Left ventricle myocardium superior (tissue), 1 donor: ENCODE measurements around the gene TOMT. TPM values are rescaled to one million over a fixed set of nuclear protein-coding genes. Genes with fewer than 3 reads are reported as not detected.
"Not testable (repeated sequence)": the region's sequence is repeated elsewhere in the genome, so short reads cannot be mapped to it uniquely, and the experiment has no call there.

Experiments
- ATAC-seq: fragments of 200-7000 bp; cut with Tn5 transposase; one replicate; pipeline ENCODE4 v1.9.1; 2020; ENCODE audit warnings: mild to moderate bottlenecking, moderate library complexity
- DNase-seq: peaks from one replicate; pipeline ENCODE4 v3.0.0-alpha.2; 2020
- intact Hi-C: fragments of 100-400 bp; cut with micrococcal nuclease; formaldehyde crosslinking; loops from one replicate; pipeline ENCODE4 v1.11.0; 2022
- total RNA-seq: library from RNA; stranded (reverse); fragmentation: NEBNext Ultra II Directional; extraction: Animal tissue kit (Norgen Biotek cat#: 25700); gene quantifications from one replicate; pipeline ENCODE4 v1.2.1, GENCODE V29; 2021
- donor health status: DM: no; HTN: yes; CAD: no; lungs with severe emphysema.

TOMT gene
- total RNA-seq, 1 donor from 2014 or later, result not detected

DNA sequence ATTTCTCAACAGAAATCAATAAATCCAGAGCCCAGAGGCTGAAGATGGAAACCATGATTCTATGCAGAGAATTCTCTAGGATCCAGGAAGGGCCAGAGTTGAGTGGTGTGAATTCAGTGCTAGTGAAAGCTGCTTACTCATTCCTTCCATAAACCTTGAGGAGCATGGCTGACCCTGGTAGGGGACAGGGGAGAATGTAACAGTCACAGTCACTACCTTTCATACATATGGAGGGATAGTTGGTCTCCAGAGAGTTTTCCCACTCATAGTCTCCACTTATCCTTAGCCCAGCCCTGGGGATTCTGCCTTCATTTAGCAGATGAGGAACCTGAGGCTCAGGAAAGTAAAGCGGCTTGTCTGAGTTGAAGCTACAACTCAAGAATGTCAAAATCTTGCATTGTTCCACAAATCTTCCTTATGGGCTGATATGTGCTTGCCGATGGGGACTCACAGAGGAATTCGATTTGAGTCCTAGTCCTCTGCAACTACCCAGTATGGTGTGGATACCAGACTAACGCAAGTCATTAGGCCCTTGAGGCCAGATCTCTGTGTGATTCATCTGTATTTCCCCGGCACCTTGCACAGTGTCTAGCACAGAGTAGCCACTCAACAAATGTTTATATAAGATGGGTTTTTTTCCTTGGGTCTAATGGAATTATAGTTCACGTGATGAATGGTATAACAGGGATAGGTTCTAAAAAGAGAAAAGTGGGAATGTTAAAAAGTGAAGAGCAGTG, 10.5 kb downstream of the TOMT start:
- intact Hi-C loops, result no loop called here
- DNase-seq (no peak), ATAC-seq (no peak)

GRCh38 chr11:72119198-72119597, 13.5 kb downstream of the TOMT start:
- DNase-seq (no peak), ATAC-seq (no peak)
- intact Hi-C loops, result no loop called here

- intact Hi-C loops, result no loop called here
- ATAC-seq, result no peak
- no peak for DNase-seq
These were observed 15.2 kb downstream of the TOMT start for GRCh38 chr11:72120930-72121329.

DNA sequence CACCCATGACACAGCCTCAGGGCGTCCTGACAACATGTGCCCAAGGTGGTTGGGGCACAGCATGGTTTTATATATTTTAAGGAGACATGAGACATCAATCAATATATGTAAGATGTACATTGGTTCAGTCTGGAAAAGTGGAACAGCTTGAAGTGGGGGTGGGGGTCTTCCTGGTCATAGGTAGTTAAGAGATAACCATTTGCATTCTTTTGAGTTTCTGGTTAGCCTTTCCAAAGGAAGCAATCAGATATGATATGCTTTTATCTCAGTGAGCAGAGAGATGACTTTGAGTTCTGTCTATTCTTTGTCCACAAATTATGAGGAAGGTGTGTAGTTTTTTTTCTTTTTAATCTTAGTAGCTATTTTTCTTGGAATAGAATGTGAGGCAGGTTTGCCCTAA, 16.9 kb downstream of the TOMT start:
- intact Hi-C loops, result no loop called here
- ATAC-seq (no peak), DNase-seq (no peak)

- ATAC-seq (no peak), DNase-seq (no peak)
- intact Hi-C loops, result no loop called here
These were observed 17.5 kb downstream of the TOMT start for GRCh38 chr11:72123117-72123653.

- intact Hi-C loops, result no loop called here
- ATAC-seq, result no peak
- no peak for DNase-seq
These were observed 18.3 kb downstream of the TOMT start for GRCh38 chr11:72124046-72124445.

GRCh38 chr11:72125956-72126355, 20.2 kb downstream of the TOMT start:
- ATAC-seq, result no peak
- intact Hi-C loops, result no loop called here
- no peak for DNase-seq

DNA sequence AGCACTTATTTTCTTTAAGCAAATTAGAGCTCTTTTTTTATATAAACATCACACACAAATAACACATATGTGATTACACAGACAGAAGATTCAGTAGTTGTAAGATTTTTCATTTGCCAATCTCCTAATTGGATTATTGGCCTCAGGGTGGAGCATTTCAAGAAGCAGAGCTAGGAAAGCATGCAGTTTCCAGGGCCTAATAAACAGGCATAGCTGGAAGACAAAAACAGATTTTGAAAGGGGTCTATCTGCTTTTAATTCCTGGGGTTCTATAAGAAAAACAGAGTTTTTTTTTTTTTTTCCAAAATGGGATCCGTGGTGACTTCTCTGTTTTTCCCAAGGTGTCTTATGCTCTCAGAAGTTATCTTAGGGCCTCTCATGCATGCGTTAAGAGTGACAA, 22.2 kb downstream of the TOMT start:
- ATAC-seq, result no peak
- intact Hi-C loops, result no loop called here
- no peak for DNase-seq

DNA sequence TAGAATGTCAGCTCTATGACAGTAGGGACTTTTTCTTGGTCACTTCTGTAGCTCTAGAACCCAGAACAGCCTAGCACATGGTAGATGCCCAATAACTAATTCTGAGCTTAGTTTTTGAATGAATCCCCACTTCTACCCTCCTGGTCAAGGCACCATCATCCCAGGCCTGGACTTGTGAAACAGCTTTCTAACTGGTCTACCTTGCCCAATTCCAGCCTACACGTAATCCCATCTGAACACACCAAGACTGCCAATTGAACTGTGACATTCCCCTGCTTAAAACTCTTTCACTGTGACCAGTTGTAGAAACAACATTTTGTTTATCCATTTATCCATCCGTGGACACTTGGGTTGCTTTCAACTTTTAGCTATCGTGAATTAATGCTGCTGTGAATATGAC, 23.7 kb downstream of the TOMT start:
- ATAC-seq (no peak), DNase-seq (no peak)
- intact Hi-C loops, result no loop called here

DNA sequence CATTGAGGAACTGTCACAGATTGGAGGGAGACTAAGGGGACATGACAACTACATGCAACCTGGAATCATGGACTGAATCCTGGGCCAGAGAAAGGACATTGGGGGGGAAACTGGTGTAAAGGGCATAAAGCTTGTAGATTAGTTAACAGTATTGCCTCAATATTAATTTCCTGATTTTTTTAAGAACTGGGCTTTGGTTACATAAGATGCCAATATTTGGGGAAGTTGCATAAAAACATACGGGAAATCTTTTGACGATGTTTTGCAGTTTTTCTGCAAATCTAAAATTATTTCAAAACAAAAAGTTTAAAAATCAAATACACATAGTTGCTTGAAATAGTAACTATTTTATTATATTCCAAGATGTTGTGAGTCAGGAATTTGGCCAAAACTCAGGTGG, 26.9 kb downstream of the TOMT start:
- ATAC-seq, result no peak
- DNase-seq, result no peak
- intact Hi-C loops, result no loop called here

GRCh38 chr11:72135473-72135872, 29.7 kb downstream of the TOMT start, which contains the start of gene FOLR3:
FOLR3 (plus strand) TSS chr11:72135725; CDS start chr11:72135953, 228 bp downstream.
- DNase-seq, intact Hi-C loops: not testable (repeated sequence)

DNA sequence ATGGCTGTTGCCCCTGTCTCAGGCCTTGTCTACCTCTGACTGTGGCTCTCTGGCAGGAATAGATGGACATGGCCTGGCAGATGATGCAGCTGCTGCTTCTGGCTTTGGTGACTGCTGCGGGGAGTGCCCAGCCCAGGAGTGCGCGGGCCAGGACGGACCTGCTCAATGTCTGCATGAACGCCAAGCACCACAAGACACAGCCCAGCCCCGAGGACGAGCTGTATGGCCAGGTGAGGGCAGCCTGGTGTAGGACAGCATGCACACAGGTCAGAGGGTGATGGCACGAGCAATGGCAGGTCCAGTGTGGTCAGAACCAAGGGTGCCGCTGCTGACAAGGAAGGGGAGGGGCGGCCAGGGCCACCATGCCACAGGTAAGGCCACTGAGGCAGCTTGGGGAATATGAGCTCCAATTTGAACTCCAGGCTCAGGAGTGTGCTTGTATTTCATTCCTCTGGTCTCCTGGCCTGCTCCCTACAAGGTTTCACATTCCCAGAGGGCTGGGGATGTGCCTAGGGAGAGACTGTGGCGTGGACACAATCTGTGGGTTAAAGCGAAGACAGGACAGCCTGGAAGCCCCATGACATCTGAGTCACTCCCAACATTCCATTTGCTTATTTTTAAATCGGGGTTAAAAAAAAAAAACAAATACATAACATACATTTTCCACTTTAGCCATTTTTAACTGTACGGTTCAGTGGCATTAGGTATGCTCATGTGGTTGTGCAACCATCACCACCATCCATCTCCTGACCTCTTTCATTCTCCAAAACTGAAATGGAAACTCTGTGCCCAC, 30.4 kb downstream of the TOMT start:
- intact Hi-C loops, result no loop called here
- ATAC-seq, result no peak
- DNase-seq, result no peak

More at GRCh38 chr11:72135473-72135872, 29.7 kb downstream of the TOMT start, which contains the start of gene FOLR3:
- peak; percentile 32 for ATAC-seq

DNA sequence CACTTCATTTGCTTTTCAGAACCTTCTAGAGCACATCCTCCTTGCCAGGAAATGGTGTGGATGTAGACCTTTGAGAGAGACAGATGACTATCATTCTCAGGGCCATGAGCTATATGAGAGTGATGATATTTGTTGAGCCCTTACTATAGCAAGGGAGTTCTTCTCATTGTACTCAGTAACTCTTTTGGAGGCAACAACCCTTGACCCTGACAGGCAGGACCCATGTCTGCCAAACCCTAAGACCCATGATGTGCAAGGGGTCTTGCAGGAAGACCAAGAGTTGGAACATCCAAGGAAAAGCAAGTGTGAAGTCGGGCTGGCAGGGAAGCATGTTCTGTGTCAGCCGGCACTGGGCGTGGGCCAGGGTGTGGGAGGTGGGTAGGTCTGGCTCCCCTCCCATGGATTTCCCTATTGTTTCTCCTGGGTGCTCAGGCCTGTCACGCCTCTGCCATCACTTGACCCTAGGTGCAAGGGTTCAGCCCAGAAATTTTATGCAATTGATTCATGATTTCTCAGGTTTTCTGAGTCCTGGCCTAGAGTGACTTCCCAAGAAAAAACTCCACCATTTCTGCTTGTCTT, 31.0 kb downstream of the TOMT start:
- intact Hi-C loops, result no loop called here
- ATAC-seq (no peak), DNase-seq (no peak)

GRCh38 chr11:72138821-72139390, 33.2 kb downstream of the TOMT start:
- intact Hi-C loops, result no loop called here

DNA sequence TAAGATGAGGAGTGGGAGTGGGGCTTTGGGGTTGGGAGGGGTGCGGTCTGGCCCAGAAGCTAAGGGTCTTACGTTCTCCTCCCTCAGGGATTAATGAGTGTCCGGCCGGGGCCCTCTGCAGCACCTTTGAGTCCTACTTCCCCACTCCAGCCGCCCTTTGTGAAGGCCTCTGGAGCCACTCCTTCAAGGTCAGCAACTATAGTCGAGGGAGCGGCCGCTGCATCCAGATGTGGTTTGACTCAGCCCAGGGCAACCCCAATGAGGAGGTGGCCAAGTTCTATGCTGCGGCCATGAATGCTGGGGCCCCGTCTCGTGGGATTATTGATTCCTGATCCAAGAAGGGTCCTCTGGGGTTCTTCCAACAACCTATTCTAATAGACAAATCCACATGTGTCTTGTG, 33.8 kb downstream of the TOMT start:
- DNase-seq, result no peak
- intact Hi-C loops, result no loop called here
- ATAC-seq, result no peak

More at GRCh38 chr11:72138821-72139390, 33.2 kb downstream of the TOMT start:
- no peak for DNase-seq
- ATAC-seq, result no peak

DNA sequence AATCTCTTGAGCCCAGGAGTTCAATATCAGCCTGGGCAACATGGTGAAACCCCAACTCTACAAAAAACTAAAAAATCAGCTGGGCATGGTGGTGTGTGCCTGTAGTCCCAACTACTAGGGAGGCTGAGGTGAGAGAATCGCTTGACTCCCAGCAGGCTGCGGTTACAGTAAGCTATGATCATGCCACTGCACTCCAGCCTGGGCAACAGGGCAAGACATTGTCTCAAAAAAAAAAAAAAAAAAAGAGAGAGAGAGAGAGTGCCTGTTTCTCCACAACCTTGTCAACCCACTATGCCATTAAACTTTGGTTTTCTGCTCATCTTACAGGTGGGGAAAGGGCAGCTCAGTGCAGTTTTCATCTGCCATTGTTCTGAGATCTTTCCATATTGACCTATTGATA, 34.9 kb downstream of the TOMT start:
- DNase-seq (no peak), ATAC-seq (no peak)
- intact Hi-C loops, result loop anchor here (5.0 kb wide), 1 partner anchor 118 kb away; no protein-coding TSS in a partner anchor

- intact Hi-C loops, result loop anchor here (5.0 kb wide), 1 partner anchor 119 kb away; no protein-coding TSS in a partner anchor
- DNase-seq (no peak), ATAC-seq (no peak)
These were observed 35.3 kb downstream of the TOMT start for GRCh38 chr11:72141066-72141465.

DNA sequence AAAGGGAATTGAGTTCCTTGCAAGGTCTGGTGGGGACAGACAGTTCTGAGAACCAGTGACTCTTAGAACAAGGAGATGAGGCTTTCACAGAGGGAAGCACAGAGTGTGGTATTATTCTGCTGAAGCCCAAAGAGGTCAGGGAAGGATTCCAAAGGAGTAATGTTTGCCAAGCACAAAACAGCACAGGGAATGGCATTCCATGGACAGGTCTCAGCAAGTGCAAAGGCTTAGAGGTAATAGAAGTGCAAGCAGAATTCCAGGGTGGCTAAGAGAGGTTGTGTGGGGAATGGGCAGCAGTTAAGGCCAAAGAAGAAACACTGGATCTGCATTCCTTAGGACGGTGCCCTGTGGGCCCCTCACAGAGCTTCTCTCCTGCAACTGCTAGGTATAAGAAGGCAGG, 36.4 kb downstream of the TOMT start:
- intact Hi-C loops, result loop anchor here (5.0 kb wide), 1 partner anchor 120 kb away; no protein-coding TSS in a partner anchor
- peak; percentile 46 for ATAC-seq
- not testable (repeated sequence) for DNase-seq

- DNase-seq, ATAC-seq: not testable (repeated sequence)
- intact Hi-C loops, result loop anchor here (5.0 kb wide), 1 partner anchor 120 kb away; no protein-coding TSS in a partner anchor
These were observed 36.8 kb downstream of the TOMT start for GRCh38 chr11:72142543-72142942.
